GM15510 (cell line): ENCODE results near the gene UNC5A.

Experiments used
- POLR2A ChIP-seq: IDR thresholded peaks from 3 replicates; pipeline ENCODE4 v1.6.1; 2011; ENCODE audit warnings: borderline replicate concordance; ENCODE audit not compliant: insufficient read length; ENCODE audit errors: extremely low read depth

Gene UNC5A

DNA sequence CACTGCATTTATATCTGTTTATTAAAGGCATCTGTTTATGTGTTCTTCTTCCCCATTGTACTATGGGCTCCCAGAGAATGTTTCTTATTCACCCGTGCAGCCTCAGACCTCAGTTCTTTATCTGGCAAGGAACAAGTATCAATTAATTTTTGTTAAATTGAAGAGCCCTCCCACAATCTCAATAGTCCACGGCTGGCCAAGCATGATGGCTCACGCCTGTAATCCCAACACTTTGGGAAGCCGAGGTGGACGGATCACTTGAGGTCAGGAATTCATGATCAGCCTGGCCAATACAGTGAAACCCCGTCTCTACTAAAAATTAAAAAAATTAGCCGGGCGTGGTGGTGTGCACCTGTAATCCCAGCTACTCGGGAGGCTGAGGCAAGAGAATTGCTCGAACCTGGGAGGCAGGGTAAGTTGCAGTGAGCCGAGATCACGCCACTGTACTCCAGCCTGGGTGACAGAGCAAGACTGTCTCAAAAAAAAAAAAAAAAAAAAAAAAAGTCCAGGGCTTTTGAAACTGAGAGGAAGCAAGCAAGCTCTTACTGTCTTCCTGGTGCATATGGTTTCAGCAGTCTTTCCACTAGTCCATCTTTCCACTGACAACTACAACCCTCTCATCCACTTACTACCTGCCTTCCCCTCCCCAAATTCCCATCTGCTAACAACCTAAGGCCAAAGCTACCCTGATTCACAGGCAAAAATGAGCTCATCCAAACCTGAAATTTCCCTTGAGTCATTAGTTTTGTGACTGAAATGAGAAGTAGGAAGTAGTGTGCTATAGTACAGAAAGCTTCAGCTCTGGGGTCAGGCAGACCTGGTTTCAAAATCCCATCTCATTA is 91.1 kb downstream of the UNC5A start:
- TF ChIP-seq POLR2A: no peak

DNA sequence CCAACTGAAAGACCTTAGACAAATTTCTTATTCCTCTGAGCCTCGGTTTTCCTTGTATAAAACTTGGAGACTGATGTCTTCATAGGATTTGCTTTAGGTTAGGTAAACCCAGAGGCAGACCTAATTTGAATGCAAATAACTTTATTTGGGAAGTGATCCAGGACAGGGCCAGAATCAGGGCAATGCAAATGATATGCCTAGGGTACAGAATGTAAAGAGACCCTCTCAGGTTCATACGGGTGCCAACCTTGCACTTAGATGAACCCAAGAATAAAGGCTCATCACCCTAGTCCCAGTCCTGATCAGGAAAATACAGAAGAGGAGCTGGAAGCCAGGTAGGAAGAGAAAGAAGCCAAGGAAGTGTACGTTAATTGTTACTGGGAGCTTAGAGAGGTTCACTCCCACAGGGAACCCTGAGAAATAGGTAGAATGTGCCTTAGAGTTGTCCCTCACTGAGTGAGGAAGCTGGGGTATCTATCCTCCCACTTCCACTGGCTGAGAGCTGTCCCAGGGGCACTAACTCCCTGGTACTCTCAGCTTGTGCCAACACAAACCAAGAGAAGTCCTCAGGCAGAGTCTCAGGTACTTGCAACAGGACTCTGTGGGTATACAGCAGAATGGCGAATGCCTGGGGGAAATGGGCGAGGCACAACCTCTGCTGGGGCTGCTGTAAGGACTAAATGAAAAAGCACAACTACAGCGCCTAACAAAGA is 91.9 kb downstream of the UNC5A start:
- TF ChIP-seq POLR2A: no peak

DNA sequence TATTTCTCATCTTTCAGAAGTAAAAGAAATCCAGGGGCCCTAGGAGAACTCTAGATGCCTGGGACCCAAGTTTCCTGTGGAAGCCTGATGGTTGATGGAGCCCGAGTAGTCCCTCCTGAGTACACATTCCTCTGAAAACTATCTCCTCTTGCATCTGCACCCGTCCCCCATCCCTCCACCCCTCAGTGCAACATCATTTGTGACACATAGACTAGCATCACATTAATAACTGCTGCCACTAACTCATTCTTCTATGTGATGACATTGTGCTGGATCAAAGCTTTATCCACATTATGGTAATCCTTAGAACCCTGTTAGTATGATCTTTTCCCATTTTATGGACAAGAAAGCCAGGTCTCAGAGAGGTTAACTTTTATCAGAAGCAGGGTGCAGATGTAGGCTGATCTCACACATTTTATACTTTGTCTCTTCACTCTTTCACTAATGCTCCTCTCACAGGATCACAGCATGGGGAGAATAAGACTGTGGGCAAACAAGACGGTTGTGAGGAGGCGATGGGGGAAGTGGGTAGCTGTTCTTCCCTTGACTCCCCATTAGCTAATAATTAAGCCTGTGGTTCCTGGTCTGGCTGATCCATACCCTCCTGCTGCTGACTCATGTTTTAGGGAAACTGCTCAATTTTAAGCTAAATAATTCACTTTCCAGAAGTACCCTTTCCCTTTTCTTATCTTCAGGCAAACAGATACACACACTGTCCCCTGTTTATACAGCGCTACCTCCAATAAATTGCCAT is 92.7 kb downstream of the UNC5A start:
- no peak for TF ChIP-seq POLR2A

DNA sequence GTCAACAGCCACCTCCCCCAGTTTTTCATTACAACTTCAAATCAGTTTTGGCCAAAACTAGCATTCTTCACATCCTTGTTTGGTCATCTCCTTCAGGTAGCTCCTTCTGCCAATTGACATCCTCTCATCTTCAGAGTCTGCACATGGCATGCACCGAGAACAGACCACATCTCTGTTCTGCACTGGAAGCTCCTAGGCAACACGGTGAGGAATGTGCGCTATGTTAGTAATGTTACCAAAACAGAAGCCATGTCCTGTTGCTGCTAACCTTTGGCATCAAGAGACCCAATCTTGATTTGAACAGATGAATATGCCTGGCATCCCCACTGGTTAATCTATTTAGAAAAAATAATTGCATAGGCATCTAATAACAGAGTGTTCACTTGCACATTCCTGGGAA is 93.9 kb downstream of the UNC5A start:
- no peak for TF ChIP-seq POLR2A

DNA sequence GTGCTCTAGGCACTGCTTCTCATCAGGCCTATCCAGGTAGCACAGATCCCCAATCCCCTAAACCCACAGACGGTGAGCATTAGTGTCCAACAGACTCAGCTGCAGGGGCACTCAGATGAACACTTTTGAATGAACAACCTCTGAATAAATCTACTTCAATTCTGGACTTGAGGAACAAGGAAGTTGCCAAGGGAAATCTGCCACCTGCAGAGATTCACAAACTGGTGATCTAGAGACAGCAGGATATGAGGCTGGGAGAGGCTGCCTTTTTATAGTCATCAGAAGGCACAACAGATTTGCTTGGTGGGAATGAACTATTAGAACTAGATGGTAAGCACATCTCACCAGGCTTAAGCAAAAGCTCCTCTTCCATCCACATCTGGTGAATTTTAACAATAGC is 95.8 kb downstream of the UNC5A start:
- no peak for TF ChIP-seq POLR2A

DNA sequence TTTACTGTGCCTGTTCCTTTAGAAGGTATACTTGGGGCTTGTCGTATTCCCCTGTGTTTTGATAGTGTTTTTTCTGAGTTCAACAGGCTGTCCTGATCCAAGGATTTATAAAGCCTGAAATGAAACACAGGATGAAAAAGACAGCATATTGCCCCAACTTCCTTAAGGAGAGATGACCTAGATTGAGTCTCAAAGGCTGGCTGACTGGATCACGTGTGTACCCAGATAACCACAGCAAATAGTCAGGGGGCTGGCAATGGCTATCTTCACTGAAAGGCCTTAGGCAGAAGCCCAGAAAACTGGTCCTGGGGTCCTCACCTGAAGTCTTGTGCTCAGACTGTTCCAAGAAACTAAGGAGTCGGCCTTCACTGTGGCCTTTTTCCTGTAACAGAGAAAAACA is 96.4 kb downstream of the UNC5A start:
- TF ChIP-seq POLR2A: no peak

DNA sequence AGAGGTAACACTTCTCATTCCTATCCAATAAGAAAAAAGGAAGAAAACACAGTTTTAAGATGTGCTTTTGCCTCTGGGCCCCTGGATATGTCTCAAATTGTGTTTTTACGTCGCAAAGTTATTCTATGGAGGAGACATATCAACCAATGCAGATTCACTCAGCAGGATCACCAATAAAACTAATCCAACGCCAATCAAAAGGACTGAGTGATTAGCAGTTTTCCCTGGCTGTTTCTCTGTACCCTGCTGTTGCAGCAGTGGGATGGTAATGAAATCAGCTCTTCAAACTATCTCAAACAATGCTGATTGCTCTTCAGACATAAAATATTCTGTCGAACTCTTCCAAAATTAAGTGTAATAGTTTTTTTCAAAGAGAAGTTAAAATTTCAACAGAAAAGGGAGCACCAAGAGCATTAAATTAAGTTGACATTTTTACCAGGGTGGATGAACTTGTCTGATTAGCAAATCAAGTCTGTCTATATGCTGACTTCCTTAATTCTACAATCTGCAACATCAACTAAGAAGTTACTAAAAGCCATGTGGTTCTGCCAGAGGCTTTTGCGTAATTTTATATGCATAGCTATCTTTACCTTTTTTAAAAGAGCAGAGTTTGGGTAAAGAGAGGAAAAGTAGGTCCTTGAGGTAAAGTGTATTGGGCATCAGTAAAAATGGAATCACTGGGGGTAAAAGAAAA is 98.5 kb downstream of the UNC5A start:
- TF ChIP-seq POLR2A: no peak

DNA sequence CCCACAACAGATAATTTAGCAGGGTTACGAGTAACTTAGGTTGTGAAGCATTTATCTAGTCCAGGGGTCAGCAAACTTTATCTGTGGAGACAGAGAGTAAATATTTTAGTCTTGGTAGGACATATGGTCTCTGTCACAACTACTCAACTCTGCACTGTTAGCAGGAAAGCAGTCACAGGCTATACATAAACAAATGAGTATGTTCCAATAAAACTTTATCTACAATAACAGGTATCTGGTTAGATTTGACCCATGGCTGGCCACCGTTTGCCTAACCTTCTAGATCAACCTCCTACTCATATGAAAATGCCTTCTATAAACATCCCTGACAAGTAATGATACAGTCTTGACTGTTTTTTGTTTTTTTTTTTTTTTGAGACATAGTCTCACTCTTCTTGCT is 101.8 kb downstream of the UNC5A start:
- TF ChIP-seq POLR2A: no peak

DNA sequence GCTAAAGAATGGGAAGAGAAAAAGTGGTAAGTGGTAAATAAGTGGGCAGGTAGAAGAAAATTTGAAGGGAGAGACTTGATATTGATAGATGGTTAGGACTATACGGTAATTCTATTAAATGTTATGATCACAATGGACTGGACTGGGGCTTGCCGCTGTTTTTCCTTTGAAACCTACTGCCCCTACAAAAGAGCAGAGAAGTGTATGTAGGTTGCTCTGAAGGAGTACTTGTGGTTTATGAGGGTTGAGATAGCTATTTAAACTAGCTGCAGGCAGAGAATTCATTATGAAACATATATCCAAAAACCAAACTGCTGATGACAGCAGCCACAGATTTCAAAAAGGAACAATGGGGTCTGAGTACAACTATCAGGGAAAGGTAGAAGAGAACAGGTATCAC is 105.5 kb downstream of the UNC5A start:
- TF ChIP-seq POLR2A: no peak

DNA sequence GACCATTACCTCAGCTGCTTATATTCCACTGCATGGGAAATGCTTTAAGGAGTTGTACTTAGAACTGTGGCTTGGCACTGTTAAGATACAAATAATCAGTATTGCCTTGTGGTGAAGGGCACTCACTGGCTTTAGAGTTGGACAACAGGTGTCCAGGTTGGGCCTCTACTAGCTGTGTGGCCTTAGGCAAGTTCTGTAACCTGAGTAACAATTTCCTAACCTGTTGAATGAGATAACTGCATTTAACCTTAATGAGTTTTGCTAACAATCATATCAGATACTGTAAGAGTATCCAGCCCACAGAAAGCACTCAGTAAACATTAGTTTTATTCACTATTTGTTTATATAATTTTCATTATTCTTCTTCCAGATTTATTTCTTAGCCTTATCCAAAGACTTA is 106.0 kb downstream of the UNC5A start:
- no peak for TF ChIP-seq POLR2A

DNA sequence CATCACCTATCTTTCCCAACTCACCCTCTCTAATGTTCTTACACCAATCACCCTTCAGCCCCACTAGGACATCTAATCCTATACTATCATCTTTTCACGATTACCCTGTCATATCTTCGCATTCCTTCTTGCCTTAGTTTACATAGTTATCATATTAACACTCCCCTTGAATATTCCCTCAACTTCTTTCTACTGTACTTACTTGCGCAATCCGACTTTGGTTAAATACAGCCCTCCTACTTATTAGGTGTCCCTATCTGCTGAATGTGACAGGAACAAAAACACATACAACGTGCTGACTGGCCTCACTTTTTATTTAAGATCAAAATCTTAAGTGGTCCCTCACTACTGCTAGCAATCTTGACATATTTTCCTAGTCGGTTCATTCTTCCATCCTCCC is 108.3 kb downstream of the UNC5A start:
- TF ChIP-seq POLR2A: no peak

DNA sequence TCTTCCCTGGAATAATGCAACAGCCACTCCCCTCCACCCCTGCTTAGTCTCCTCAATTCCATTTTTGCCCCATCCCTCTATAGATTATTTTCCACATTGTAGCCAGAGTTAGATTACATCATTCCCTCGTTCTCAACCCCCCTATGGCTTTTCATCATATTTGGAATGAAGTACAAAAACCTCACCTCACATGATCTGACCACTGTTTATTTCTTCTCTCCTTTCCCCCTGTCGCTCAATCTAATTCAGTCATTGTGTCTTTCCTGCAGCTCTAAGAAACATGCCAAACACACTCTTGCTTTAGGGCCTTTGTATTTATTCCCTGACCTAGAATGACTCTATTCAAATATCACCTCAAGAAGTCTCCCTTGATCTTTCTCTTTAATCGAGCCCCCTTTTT is 111.4 kb downstream of the UNC5A start:
- TF ChIP-seq POLR2A: no peak

DNA sequence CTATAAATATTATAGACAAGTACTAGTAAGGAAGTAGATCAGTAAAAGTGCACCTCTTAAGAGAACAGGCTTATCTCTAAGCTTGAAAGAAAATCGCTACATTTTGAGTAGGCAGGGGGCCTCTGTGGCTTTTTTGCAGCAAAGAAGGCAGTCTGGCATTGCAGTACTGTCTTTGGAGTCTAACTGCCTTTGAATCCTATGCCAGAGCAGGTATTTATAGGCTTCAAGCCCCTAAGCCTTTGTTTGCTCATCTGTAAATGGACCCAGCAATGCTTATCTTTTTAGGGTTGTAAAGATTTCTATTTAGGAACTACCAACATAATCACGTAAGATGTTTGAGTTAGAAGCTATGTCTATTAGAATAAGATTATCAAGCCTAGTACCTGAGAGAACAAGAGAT is 112.5 kb downstream of the UNC5A start:
- no peak for TF ChIP-seq POLR2A

DNA sequence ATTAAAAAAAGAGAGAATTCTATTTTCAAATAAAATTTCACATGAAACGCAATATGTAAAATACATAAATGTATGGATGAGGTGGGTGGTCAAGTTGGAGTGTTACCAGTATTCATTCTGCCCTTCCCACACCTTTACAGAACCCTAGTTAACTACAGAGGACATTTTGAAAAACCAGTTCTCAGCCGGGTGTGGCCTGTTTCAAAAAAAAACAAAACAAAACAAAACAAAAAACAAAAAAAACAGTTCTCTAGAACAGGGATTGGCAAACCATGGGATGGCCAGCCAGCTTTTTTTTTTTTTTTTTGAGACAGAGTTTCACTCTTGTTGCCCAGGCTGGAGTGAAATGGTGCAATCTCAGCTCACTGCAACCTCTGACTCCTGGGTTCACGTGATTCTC is 117.2 kb downstream of the UNC5A start:
- no peak for TF ChIP-seq POLR2A

DNA sequence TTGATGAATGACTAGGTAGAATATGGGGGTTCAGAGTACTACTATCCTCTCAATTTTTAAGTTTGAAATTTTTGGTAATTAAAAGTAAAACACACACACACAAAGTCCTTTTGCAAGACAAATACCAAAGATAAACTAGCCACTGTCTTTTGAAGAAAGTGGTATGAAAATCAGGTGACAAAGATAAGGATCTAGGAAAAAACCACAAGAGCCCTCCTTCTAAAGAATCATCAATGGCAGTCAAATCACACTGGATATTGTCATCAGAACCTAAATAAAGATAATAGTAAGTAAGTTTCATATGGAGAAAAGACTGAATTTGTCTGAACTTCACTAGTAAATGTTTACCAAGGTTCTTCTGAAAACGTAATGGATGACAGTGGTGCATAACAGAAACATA is 119.3 kb downstream of the UNC5A start:
- no peak for TF ChIP-seq POLR2A
